ENCODE measurements around the gene SLC4A2. TPM values are rescaled to one million over a fixed set of nuclear protein-coding genes. Genes with fewer than 3 reads are reported as not detected.
A peak's percentile ranks its signal among the peaks of the same experiment; 100 is the strongest.

The SLC4A2 gene
- total and polyA plus RNA-seq, 7 donors = 12.3 to 124 (median 84.6) TPM

DNA sequence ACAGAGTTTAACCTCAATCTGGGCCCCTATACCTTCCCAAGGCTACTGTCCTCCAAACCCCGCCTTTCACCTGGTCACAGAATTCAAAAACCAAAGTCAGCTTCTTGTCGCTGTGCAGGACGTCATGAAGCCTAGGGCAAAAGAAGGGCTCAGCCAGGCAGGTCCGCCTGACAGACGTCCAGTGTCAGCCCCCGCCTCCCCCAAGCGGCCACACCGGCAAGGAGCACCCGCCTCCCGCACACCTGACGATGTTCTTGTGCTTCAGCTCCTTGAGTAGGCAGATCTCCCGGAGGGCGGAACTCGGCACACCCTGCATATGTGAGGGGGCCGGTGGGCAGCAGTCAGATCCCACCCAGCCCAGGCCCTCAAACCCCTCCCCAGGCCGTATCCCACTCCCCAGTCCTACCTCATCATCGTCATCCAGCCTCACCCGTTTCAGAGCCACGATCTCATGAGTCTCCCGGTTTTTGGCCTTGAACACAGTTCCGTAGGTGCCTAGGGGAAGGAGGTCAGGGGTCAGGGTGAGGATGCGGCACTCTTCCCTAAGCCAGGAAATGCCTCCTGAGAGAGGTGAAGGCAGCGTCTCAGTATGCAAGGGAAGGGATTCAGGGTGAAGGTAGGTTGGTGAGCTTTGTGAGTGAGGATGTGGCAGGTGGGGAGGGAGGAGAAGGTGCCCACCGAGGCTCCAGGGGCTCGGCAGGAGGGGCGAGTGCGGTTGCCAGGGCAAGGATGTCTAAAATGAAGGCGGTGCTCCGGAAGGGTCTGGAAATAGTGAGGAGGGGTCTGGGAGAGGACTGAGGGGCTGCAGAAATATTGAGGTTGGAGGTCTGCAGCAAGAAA lies 2.5 kb upstream of the SLC4A2 start:
- intact Hi-C loops (cut with DNase I) = no loop called here
- Histone ChIP-seq H3K36me3 (peaks cover 0 to 10% (median 0%) of the 10 kb centered on the region in 4 donors), H3K4me1 (peaks cover 0 to 43% (median 36%) of the 10 kb centered on the region in 4 donors), H3K27ac (peak overlapping the region in 3 of 4 donors; percentile 86 to 96 (median 93)), H3K9me3 (no peaks in the 10 kb centered on the region), H3K27me3 (no peaks in the 10 kb centered on the region), H3K4me3 (peak overlapping the region; percentile 50 to 91 (median 60))
- DNase-seq = no peak
- 22 to 47% methylated on average over 29 of the region's 29 CpGs for WGBS, 2 donors
- no peak for TF ChIP-seq CTCF (IDR thresholded peaks at IDR 0.05)
- no peak for TF ChIP-seq POLR2A (IDR thresholded peaks at IDR 0.05)
- no peak for TF ChIP-seq POLR2AphosphoS5 (IDR thresholded peaks at IDR 0.05)
- no peak for TF ChIP-seq EP300 (IDR thresholded peaks at IDR 0.05)

DNA sequence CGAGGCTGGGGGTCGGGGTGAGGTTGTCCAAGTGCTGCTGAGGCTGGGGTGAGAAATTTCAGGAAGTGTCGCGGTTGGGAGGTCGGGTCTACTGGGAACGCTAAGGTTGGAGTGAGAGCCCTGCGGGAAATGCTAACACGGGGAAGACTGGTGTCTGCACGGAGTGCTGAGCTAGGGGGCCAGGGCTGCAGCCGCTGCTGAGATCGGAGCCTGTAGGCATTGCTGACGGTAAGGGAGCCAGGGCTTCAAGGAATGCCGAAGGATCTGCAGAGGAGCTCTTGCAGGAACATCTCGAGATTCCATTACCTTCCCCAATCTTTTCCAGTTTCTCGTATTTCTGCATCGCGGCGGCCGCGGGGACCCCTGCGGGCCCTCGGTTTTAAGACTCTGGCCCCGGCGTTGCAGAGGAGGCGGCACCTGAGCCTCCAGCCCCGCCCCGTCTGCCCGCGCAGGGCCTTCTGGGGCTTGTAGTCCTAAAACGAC lies 1.8 kb upstream of the SLC4A2 start, which contains the start of gene CDK5:
Gene CDK5 (minus strand): TSS at position 392 of the 483 bp plus-strand sequence. CDS start 49 bp downstream, at position 343.
- TF ChIP-seq POLR2A (IDR thresholded peaks at IDR 0.05) = no peak
- peak in 1 of 4 experiments; percentile 5 for TF ChIP-seq CTCF (IDR thresholded peaks at IDR 0.05)
- WGBS, 2 donors = 0% methylated on average over 30 of the region's 30 CpGs
- peak; percentile 76 for DNase-seq
- peak within 1 kb of the TSS; percentile 68 to 91 (median 78) for H3K4me3 ChIP-seq
- H3K36me3 ChIP-seq = peaks cover 0 to 10% (median 0%) of the 10 kb centered on the region in 4 donors
- H3K4me1 ChIP-seq = peaks cover 0 to 49% (median 43%) of the 10 kb centered on the region in 4 donors
- H3K27ac ChIP-seq = peak within 1 kb of the TSS; percentile 86 to 96 (median 93)
- intact Hi-C loops (cut with DNase I) = no loop called here
- no peaks in the 10 kb centered on the region for H3K9me3 ChIP-seq
- H3K27me3 ChIP-seq = no peaks in the 10 kb centered on the region

DNA sequence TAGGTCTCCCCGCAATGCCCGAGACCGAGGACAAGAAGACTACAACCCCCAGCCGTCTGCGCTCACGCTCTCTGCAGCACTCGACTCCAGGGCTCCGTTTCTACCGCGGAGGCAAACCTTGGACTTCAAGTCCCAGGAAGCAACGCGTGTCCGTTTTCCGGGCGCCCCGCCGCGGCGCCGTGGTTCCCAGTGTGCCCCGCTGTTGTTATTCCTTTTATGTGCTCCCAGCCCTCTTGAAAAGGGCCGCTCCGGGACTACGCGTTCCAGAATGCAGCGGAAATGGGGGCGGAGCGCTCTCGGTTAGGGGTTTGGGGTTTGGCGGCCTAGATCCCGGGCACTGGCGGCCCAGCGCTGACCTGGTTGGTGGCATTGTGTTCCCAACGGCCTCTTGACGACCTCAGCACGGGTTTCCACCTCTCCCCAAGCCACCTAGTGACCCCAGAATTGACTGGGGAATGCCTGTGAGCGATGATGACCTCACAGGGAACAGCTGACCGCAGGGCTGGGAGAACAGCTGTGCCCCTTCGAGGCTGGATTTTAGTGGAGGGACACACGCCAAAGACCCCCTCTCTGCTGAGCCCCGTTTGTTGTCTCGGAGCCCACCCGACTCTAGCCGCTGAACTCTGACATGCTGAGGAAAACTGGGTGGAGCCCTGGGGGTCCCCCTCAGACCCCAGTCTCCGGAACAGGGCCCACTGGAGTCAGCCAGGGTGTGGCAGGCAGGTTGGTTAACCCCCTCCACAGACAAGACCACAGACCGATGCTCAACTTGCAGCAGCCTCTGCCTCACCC lies 1.2 kb upstream of the SLC4A2 start:
- TF ChIP-seq POLR2AphosphoS5 (IDR thresholded peaks at IDR 0.05) (peak; percentile 72 to 96 (median 78)), POLR2A (IDR thresholded peaks at IDR 0.05) (peak; percentile 58 to 60), CTCF (IDR thresholded peaks at IDR 0.05) (no peak), EP300 (IDR thresholded peaks at IDR 0.05) (peak in 2 of 4 donors; percentile 7 to 33)
- peak; percentile 100 for DNase-seq
- peak overlapping the region; percentile 68 to 91 (median 78) for H3K4me3 ChIP-seq
- no peaks in the 10 kb centered on the region for H3K27me3 ChIP-seq
- no peaks in the 10 kb centered on the region for H3K9me3 ChIP-seq
- 1% methylated on average over 46 of the region's 46 CpGs for WGBS, 2 donors
- peak overlapping the region; percentile 86 to 96 (median 93) for H3K27ac ChIP-seq
- intact Hi-C loops (cut with DNase I) = loop anchor here (2.0 kb wide), 2 partner anchors 29 to 53 kb away; partner anchors contain the start of gene ABCB8
- peaks cover 0 to 56% (median 49%) of the 10 kb centered on the region in 4 donors for H3K4me1 ChIP-seq
- peaks cover 0 to 10% (median 0%) of the 10 kb centered on the region in 4 donors for H3K36me3 ChIP-seq

- intact Hi-C loops (cut with DNase I) = loop anchor here (1.0 to 2.0 kb wide), 4 partner anchors 22 to 52 kb away; partner anchors contain the start of genes ABCB8 and AGAP3
- TF ChIP-seq CTCF (IDR thresholded peaks at IDR 0.05) (no peak), EP300 (IDR thresholded peaks at IDR 0.05) (no peak), POLR2A (IDR thresholded peaks at IDR 0.05) (no peak), POLR2AphosphoS5 (IDR thresholded peaks at IDR 0.05) (no peak)
- DNase-seq = no peak
- Histone ChIP-seq H3K27ac (peak overlapping the region; percentile 86 to 96 (median 93)), H3K9me3 (no peaks in the 10 kb centered on the region), H3K27me3 (no peaks in the 10 kb centered on the region), H3K4me3 (peak overlapping the region; percentile 68 to 91 (median 78)), H3K36me3 (peaks cover 0 to 11% (median 0%) of the 10 kb centered on the region in 4 donors), H3K4me1 (peaks cover 0 to 62% (median 56%) of the 10 kb centered on the region in 4 donors)
- WGBS, 2 donors = 5 to 9% methylated on average over 18 of the region's 18 CpGs
Measured at GRCh38 chr7:151058781-151059366, 515 bp upstream of the SLC4A2 start.
